Activated CD4-positive, CD25-positive, alpha-beta regulatory T cell treated with anti-CD3 and anti-CD28 coated beads, Interleukin-2, amount 50 U/mL, for 16 hours (primary cell): ENCODE data around the gene MSRB3.
"Not testable (repeated sequence)": the region's sequence is repeated elsewhere in the genome, so short reads cannot be mapped to it uniquely, and the experiment has no call there.

Experiments used
- DNase-seq: peaks from one replicate; pipeline ENCODE4 v3.0.0-alpha.2; 2020; ENCODE audit warnings: low read depth, low spot score

MSRB3 gene

DNA sequence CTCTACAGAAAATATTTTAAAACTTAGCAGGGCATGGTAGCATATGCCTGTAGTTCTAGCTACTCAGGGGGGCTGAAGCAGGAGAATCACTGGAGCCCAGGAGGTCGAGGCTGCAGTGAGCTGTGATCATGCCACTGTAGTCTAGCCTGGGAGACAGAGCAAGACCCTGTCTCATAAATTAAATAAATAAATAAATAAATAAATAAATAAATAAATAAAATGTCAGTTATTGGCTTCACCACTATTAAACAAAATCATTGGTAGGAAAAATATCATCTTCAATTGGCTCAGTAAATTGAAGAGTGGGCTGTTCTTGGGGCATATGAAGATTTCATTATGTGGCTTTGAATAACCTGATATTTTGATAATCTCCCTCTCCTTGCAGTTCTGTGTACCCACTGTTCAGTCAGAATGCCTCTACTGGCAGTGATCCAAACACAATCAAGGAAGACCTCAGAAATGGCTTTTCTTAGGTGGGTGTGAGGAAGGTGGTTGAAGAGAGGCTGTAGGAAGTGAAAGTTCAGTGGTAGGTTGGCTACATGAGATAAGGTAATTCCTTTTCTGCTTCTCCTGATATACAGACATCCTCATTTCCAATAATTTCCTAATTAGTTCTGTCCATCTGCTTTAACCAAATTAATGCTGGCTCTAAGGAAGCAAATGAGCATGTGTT, 175.8 kb downstream of the MSRB3 start:
- DNase-seq, result no peak

- not testable (repeated sequence) for DNase-seq
Observed at GRCh38 chr12:65457341-65457740, 178.9 kb downstream of the MSRB3 start.

DNA sequence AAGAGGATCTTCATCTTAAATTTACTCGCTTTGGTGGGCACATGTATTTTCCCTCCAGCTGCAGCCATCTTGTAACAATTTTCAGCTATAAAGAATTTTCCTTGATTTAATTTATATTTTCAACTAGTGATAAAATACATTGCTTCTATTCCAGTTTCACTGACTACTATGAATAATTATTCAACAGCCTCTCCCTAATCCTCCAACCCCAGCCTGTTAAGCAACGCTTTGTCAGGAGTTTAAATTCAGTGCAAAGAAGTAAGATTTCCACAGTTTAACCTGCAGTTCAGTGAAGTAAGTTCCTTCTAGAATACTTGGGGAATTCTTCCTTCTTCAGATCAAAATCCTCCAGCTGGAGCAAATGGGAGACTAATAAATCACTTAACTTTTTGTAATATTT, 180.2 kb downstream of the MSRB3 start:
- no peak for DNase-seq

DNA sequence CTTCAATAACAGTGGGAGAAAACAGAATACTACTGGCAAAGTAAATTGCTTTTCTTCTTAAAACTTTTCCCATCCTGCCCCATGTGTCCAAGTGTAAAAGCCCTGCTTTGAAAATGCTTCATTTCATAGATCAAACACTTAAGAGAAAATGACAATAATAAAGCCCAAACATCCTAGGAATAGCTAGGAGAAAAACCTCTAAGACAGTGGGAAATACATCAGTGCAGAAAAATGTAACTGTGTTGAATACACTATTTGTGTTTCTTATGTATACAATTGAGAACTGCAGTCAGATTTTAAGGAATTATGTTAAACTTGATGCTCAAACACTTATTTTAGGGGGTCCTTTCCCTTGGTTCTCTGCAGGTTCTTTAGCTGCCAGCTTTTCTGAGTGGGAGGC, 181.1 kb downstream of the MSRB3 start:
- no peak for DNase-seq

- DNase-seq, result no peak
Observed at GRCh38 chr12:65460063-65460462, 181.6 kb downstream of the MSRB3 start.

DNA sequence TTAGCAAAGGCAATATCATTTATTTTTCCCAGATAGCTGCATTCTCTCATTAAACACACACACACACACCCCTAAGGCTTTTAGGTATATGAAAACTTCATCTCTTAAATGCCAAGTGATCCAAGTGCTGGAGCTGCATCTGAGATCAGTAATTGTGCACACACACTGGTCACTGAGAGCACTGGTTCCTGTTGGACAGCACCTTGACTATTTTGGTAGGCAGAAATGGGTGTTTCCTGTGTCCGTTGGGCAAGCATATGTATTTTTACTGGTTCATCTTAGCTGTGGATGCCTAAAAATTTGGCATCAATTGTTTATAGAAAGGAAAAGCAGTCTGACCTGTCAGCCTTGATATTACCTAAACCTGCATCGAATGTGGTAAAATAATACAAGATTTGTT, 182.5 kb downstream of the MSRB3 start:
- DNase-seq, result no peak

GRCh38 chr12:65462484-65462883, 184.0 kb downstream of the MSRB3 start:
- DNase-seq, result no peak

GRCh38 chr12:65463082-65463481, 184.6 kb downstream of the MSRB3 start:
- DNase-seq, result no peak

- no peak for DNase-seq
Observed at GRCh38 chr12:65463611-65464010, 185.1 kb downstream of the MSRB3 start.

- DNase-seq, result no peak
Observed at GRCh38 chr12:65464930-65465329, 186.4 kb downstream of the MSRB3 start.

GRCh38 chr12:65465766-65466547, 187.5 kb downstream of the MSRB3 start:
- DNase-seq, result no peak

GRCh38 chr12:65466911-65467310, 188.4 kb downstream of the MSRB3 start:
- no peak for DNase-seq

GRCh38 chr12:65470256-65470655, 191.8 kb downstream of the MSRB3 start:
- no peak for DNase-seq

- DNase-seq, result no peak
Observed at GRCh38 chr12:65472079-65472478, 193.6 kb downstream of the MSRB3 start.

DNA sequence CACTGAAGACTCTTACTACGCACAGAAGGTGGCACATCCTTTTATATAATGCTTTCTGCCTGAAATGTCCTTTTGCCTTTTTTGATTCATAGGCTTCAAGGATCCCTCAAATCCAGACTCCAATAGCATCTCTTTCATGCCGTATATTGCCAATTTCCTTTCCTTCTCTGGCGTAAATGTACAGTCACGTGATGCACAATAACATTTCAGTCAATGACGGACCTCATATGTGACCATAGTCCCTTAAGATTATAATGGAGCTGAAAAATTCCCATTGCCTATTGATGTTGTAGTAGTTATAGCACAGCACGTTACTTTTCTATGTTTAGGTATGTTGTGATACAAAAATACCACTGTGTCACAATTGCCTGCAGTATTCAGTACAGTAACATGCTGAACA, 196.3 kb downstream of the MSRB3 start:
- DNase-seq, result no peak

DNA sequence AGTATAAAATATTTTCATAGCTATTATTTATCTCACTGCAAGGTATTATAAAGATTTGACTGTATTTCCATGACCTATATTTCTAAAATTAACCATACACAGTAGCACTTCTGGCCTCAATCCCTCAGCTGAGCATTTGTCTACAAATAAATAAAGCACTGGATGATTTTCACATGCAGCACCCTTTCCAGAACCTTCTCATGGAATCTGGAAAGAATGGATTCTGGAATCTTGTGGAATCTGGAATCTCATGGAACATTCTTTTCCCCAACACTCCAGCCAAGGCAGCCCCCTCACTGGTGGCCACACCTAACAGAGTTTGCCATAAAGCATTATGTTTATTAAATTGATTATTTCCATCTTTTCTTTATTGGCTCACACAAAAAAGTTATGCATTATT, 199.2 kb downstream of the MSRB3 start:
- no peak for DNase-seq

GRCh38 chr12:65483891-65484516, 205.5 kb downstream of the MSRB3 start:
- not testable (repeated sequence) for DNase-seq

DNA sequence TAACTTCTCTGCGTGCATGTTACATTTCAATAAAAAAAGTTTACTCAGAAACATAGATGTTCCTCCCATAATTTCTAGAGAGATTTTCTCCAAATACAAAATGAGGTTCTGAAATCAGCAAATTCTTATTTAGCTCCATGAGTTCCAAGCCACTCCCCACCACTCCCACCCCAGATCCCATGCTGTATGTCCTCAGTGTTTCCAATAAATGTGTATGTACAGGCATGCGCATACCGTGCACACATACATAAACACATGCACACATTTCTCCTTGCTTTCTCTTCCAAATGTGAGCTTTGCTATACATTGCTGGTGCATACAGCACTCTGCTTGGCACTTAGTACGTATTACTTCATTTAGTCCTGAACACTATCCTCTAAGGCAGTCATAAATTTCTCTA, 209.7 kb downstream of the MSRB3 start:
- no peak for DNase-seq

DNA sequence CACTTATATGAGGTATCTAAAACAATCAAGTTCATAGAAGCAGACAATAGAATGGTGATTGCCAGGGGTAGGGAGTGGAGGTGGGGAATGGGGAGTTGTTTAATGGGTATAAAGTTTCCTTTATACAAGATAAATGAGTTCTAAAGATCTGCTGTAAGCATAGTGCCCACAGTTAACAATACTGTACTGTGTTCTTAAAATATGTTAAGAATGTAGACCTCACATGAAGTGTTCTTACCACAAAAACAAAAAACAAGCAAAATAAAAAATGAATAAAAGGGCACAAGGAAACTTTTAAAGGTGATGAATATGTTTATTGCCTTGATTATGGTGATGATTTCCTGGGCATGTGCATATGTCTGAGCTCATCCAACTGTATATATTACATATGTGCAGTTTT, 211.8 kb downstream of the MSRB3 start:
- DNase-seq, result no peak

DNA sequence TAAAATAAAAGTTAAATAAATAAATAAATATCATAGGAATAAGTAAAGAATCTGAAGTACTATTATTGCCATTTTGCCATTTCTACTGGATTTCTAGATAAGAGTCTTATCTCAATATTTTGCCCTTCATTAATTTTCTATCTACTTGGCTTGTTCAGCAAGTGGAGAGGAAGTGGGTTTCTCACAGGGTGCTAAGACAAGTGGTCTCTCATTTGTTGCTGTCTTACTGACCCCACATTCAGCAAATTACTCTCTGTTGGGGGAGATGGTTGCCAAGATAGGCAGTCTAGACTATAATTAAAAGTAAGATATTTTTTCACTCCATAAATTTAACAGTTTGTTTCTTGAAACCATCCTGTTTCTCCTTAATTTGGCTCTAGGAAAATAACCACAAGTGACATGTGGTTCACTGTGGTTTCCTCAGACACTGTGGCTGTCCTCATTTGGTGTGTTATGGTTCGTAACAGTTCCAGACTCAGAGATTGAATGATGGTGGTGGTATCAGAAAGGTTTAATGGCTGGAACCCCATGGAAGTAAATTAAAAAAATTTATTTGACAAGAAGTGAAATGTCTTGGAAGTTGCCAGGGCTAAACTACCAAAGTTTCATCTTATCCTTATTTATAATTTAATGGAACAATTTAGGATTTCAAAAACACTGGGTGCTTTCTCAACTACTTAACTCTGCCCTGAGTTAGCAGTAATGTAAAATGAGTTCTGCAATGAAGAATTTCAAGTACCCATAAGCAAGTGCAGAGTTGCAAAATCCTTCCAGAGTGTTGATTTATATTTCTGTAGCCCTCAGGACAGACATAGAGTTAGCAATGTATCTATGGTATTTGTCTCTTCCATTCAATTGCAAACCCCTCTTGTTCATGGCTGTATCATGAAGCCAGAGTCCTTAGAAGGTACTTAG, 214.8 kb downstream of the MSRB3 start:
- DNase-seq, result no peak

GRCh38 chr12:65493913-65494245, 215.4 kb downstream of the MSRB3 start:
- DNase-seq, result no peak

DNA sequence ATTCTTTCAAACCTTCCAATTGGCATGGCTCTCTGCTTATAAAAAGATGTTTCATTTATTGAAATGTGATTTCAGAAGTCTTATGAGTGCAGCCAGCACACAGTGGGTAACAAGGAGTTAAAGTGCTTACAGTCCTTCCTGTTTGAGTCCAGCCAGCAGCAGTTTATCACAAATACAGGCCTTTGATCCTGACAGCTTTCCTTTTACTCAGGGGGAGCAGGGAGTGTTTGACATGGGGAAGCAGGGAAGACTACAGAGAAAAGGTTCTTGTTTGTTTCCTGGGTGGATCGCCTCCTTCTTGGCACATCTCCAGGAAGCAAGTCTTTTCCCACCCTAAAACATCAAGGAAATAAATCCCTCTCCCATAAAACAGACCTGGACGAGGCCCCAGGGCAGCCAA, 216.1 kb downstream of the MSRB3 start:
- DNase-seq, result no peak
